ENCODE results near the gene SLC35E1. TPM values are rescaled to one million over a fixed set of nuclear protein-coding genes. Genes with fewer than 3 reads are reported as not detected.

Gene SLC35E1
- total and polyA plus RNA-seq, 2 of the 13 experiments (the other 11 are each of a cell fraction or from before 2014, with no cell fraction given): 21.2 to 46.5 TPM

DNA sequence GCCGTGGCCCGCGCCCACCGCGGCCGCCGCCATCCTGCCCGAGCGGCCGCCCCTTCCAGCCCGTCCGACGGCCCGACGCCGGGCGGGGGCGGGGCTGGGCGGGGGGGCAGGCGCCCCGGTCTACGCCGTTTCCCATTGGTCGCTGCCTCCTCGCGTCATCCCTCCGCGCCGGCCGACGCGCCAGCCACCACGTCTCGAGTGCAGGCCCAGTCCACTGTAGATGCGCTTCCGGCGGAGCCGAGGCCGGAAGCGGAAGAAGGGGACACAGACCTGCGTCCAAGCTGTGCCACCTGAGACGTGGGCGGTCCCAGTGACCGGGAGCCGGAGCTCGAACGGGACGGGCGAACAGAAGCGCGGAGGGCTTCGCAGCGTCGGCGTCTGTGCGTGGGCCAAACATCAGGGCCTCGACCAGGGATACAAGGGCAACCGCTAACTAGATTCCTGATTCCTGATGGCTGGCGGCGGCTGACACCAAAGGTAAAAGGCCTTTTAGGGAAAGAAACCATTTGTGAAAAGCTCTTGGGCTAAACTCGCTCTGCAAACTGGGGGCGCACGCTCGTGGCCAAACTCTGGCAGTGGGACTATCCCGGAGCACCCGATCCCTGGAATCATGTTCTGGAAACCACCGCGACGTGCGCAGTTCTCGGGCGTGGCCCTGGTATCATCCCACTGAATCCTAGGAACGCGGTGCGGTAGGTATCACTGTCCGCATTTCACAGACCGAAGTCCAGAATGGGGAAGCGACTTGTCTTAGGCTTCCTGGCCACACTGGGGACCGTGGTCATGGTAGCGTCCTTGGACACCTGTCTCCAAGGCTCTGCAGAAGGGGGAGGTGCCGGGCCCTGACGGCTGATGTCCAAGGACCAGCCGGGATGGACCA lies at the start of gene SLC35E1 (continued):
- TF ChIP-seq NFAT5 (CRISPR knock-in tag; IDR thresholded peaks at IDR 0.05) (no peak), TSC22D2 (CRISPR knock-in tag; IDR thresholded peaks at IDR 0.05; ENCODE audit: borderline replicate concordance) (peak; percentile 48; the same call in 1 of the 2 replicates), TARDBP (CRISPR knock-in tag; IDR thresholded peaks at IDR 0.05) (0 out of 2 replicates have a peak, but pooled peaks have one; percentile 50), ZNF891 (CRISPR knock-in tag; IDR thresholded peaks at IDR 0.05) (no peak; the same call in 1 of the 2 replicates), ZSCAN12 (CRISPR knock-in tag; IDR thresholded peaks at IDR 0.05) (0 out of 2 replicates have a peak, but pooled peaks have one; percentile 43), ZNF550 (CRISPR knock-in tag; IDR thresholded peaks at IDR 0.05; ENCODE audit: borderline replicate concordance) (no peak), ZUFSP (CRISPR knock-in tag; IDR thresholded peaks at IDR 0.05; ENCODE audit: borderline replicate concordance) (no peak), DZIP1 (CRISPR knock-in tag; IDR thresholded peaks at IDR 0.05) (no peak), GATAD2A (CRISPR knock-in tag; IDR thresholded peaks at IDR 0.05) (peak; percentile 24; the same call in 1 of the 2 replicates), ZNF737 (CRISPR knock-in tag; IDR thresholded peaks at IDR 0.05; ENCODE audit: borderline replicate concordance) (no peak)
- TF ChIP-seq, protein P1, sequence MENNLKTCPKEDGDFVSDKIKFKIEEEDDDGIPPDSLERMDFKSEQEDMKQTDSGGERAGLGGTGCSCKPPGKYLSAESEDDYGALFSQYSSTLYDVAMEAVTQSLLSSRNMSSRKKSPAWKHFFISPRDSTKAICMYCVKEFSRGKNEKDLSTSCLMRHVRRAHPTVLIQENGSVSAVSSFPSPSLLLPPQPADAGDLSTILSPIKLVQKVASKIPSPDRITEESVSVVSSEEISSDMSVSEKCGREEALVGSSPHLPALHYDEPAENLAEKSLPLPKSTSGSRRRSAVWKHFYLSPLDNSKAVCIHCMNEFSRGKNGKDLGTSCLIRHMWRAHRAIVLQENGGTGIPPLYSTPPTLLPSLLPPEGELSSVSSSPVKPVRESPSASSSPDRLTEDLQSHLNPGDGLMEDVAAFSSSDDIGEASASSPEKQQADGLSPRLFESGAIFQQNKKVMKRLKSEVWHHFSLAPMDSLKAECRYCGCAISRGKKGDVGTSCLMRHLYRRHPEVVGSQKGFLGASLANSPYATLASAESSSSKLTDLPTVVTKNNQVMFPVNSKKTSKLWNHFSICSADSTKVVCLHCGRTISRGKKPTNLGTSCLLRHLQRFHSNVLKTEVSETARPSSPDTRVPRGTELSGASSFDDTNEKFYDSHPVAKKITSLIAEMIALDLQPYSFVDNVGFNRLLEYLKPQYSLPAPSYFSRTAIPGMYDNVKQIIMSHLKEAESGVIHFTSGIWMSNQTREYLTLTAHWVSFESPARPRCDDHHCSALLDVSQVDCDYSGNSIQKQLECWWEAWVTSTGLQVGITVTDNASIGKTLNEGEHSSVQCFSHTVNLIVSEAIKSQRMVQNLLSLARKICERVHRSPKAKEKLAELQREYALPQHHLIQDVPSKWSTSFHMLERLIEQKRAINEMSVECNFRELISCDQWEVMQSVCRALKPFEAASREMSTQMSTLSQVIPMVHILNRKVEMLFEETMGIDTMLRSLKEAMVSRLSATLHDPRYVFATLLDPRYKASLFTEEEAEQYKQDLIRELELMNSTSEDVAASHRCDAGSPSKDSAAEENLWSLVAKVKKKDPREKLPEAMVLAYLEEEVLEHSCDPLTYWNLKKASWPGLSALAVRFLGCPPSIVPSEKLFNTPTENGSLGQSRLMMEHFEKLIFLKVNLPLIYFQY (CRISPR knock-in tag; IDR thresholded peaks at IDR 0.05; ENCODE audit: borderline replicate concordance): no peak

Data from HepG2 (cell line).